GM12878 (cell line): ENCODE results near the gene POU6F2.

Source experiments
- BRCA1 ChIP-seq: IDR thresholded peaks from 2 replicates; pipeline ENCODE4 v1.6.1; 2011; ENCODE audit warnings: low read depth, low read length, improper control_type of control experiment
- TF ChIP-seq, protein P1 (sequence below), 3 experiments: IDR thresholded peaks in 2 of 3; conservative IDR thresholded peaks in 1 of 3; 2 replicates each; pipeline ENCODE4 v1.5.1; 2011; ENCODE audit warnings: low read depth in 3 of 3, low read length in 3 of 3, mild to moderate bottlenecking in 3 of 3, control low read depth in 2 of 3, moderate library complexity in 2 of 3, inconsistent platforms in 1 of 3, mixed read lengths in 1 of 3; ENCODE audit not compliant: control insufficient read depth in 2 of 3, insufficient read depth in 1 of 3; ENCODE audit errors: extremely low read depth in 1 of 3

- no peak for TF ChIP-seq BRCA1
- TF ChIP-seq, protein P1, sequence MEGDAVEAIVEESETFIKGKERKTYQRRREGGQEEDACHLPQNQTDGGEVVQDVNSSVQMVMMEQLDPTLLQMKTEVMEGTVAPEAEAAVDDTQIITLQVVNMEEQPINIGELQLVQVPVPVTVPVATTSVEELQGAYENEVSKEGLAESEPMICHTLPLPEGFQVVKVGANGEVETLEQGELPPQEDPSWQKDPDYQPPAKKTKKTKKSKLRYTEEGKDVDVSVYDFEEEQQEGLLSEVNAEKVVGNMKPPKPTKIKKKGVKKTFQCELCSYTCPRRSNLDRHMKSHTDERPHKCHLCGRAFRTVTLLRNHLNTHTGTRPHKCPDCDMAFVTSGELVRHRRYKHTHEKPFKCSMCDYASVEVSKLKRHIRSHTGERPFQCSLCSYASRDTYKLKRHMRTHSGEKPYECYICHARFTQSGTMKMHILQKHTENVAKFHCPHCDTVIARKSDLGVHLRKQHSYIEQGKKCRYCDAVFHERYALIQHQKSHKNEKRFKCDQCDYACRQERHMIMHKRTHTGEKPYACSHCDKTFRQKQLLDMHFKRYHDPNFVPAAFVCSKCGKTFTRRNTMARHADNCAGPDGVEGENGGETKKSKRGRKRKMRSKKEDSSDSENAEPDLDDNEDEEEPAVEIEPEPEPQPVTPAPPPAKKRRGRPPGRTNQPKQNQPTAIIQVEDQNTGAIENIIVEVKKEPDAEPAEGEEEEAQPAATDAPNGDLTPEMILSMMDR (IDR thresholded peaks at IDR 0.05 in 2 of 3, conservative IDR thresholded peaks at IDR 0.05 in 1 of 3; ENCODE audit: control insufficient read depth in 2 of 3, extremely low read depth in 1 of 3, insufficient read depth in 1 of 3, low read depth in 3 of 3, low read length in 3 of 3) = no peak
These were observed 414.4 kb downstream of the POU6F2 start for GRCh38 chr7:39392151-39392550.
